Neural progenitor cell (in vitro differentiated cells): ENCODE measurements around the gene PCDHGB6. TPM values are rescaled to one million over a fixed set of nuclear protein-coding genes. Genes with fewer than 3 reads are reported as not detected.

Experiments used
- DNase-seq: peaks from one replicate; pipeline ENCODE4 v3.0.0-alpha.2; 2016; ENCODE audit warnings: low spot score
- H2AFZ ChIP-seq: fragments of 200-600 bp; sonication (generic); replicated peaks from 2 replicates; pipeline ENCODE4 v1.6.1; 2016; ENCODE audit warnings: antibody characterized with exemption
- H3F3A ChIP-seq: fragments of 200-600 bp; sonication (generic); 2 replicates; pipeline ENCODE4 v1.6.1; 2016; ENCODE audit warnings: antibody characterized with exemption, low read depth
- H3K27ac ChIP-seq: fragments of 200-600 bp; sonication (generic); 2 replicates; pipeline ENCODE4 v1.5.1; 2016; ENCODE audit warnings: mild to moderate bottlenecking
- H3K27me3 ChIP-seq: fragments of 200-600 bp; sonication (generic); 2 replicates; pipeline ENCODE4 v1.6.1; 2016; ENCODE audit warnings: mild to moderate bottlenecking, moderate library complexity
- H3K36me3 ChIP-seq: fragments of 200-600 bp; sonication (generic); 2 replicates; pipeline ENCODE4 v1.5.1; 2016
- H3K4me1 ChIP-seq: fragments of 200-600 bp; sonication (generic); 2 replicates; pipeline ENCODE4 v1.6.1; 2016; ENCODE audit warnings: mixed run types
- H3K4me2 ChIP-seq: fragments of 200-600 bp; sonication (generic); 2 replicates; pipeline ENCODE4 v1.6.1; 2016
- H3K4me3 ChIP-seq: fragments of 200-600 bp; sonication (generic); 2 replicates; pipeline ENCODE4 v1.5.1; 2016
- H3K79me2 ChIP-seq: fragments of 200-600 bp; sonication (generic); 2 replicates; pipeline ENCODE4 v1.6.1; 2016; ENCODE audit warnings: low read depth
- H3K9ac ChIP-seq: fragments of 200-600 bp; sonication (generic); 2 replicates; pipeline ENCODE4 v1.6.1; 2016
- H3K9me3 ChIP-seq: fragments of 200-600 bp; sonication (generic); 2 replicates; pipeline ENCODE4 v1.5.1; 2016; ENCODE audit warnings: low read depth
- H4K20me1 ChIP-seq: fragments of 200-600 bp; sonication (generic); 2 replicates; pipeline ENCODE4 v1.6.1; 2016; ENCODE audit warnings: low read depth
- H3K27ac Mint-ChIP-seq: 3 replicates; pipeline ENCODE4 v1.8.0; 2021; ENCODE audit warnings: mixed read lengths
- H3K27me3 Mint-ChIP-seq: 2 replicates; pipeline ENCODE4 v1.8.0; 2022; ENCODE audit warnings: low read depth, mild to moderate bottlenecking, inconsistent platforms, moderate library complexity, mixed read lengths; ENCODE audit not compliant: insufficient read depth
- H3K36me3 Mint-ChIP-seq: 3 replicates; pipeline ENCODE4 v1.8.0; 2021; ENCODE audit warnings: mixed read lengths
- H3K4me1 Mint-ChIP-seq: 3 replicates; pipeline ENCODE4 v1.8.0; 2021; ENCODE audit warnings: mixed read lengths
- H3K4me3 Mint-ChIP-seq: 3 replicates; pipeline ENCODE4 v1.8.0; 2021; ENCODE audit warnings: mild to moderate bottlenecking, moderate library complexity, mixed read lengths
- H3K9me3 Mint-ChIP-seq: 3 replicates; pipeline ENCODE4 v1.8.0; 2020; ENCODE audit warnings: mixed read lengths
- EZH2 ChIP-seq: fragments of 200-600 bp; sonication (generic); IDR thresholded peaks from 2 replicates; pipeline ENCODE4 v1.6.1; 2017; ENCODE audit warnings: antibody characterized with exemption, mild to moderate bottlenecking, moderate library complexity
- EZH2phosphoT487 ChIP-seq: fragments of 200-600 bp; sonication (generic); IDR thresholded peaks from 2 replicates; pipeline ENCODE4 v1.6.1; 2017; ENCODE audit warnings: antibody characterized with exemption
- total RNA-seq: library from RNA; depleted of rRNA; stranded (reverse); fragments of >200 nt; gene quantifications from 2 replicates; pipeline ENCODE4 v1.2.3, GENCODE V29; 2015; ENCODE audit warnings: low replicate concordance
- TF ChIP-seq, protein P1 (sequence below): fragments of 200-600 bp; sonication (generic); IDR thresholded peaks from 2 replicates; pipeline ENCODE4 v1.5.1; 2017; ENCODE audit warnings: antibody characterized with exemption, mild to moderate bottlenecking

PCDHGB6 gene
- total RNA-seq, 1 donor from 2014 or later, result 13.2 TPM

DNA sequence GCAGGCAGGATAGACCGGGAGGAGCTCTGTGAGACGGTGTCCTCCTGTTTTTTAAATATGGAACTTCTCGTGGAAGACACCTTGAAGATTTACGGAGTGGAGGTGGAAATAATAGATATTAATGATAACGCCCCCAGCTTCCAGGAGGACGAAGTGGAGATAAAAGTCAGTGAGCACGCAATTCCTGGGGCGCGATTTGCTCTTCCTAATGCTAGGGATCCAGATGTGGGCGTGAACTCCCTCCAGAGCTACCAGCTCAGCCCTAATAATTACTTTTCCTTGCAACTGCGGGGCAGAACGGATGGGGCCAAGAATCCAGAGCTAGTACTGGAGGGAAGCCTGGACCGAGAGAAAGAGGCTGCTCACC is 13.7 kb downstream of the PCDHGB6 start:
- peaks cover 4% of the 10 kb centered on the region for H3K4me1 Mint-ChIP-seq
- peaks cover 80% of the 10 kb centered on the region for H3K9me3 ChIP-seq
- no peak overlapping the region for H3K9ac ChIP-seq
- H4K20me1 ChIP-seq, result no peaks in the 10 kb centered on the region
- H3K36me3 ChIP-seq, result peaks cover 56% of the 10 kb centered on the region
- no peak overlapping the region for H3K27ac ChIP-seq
- no peak overlapping the region for H2AFZ ChIP-seq
- H3K27me3 ChIP-seq, result no peaks in the 10 kb centered on the region
- H3K4me1 ChIP-seq, result no peaks in the 10 kb centered on the region
- H3K27me3 Mint-ChIP-seq, result peaks cover 17% of the 10 kb centered on the region
- peaks cover 16% of the 10 kb centered on the region for H3K79me2 ChIP-seq
- H3F3A ChIP-seq, result peaks cover 44% of the 10 kb centered on the region
- peak overlapping the region; percentile 38 for H3K4me3 ChIP-seq
- no peak for TF ChIP-seq EZH2phosphoT487
- TF ChIP-seq, protein P1, sequence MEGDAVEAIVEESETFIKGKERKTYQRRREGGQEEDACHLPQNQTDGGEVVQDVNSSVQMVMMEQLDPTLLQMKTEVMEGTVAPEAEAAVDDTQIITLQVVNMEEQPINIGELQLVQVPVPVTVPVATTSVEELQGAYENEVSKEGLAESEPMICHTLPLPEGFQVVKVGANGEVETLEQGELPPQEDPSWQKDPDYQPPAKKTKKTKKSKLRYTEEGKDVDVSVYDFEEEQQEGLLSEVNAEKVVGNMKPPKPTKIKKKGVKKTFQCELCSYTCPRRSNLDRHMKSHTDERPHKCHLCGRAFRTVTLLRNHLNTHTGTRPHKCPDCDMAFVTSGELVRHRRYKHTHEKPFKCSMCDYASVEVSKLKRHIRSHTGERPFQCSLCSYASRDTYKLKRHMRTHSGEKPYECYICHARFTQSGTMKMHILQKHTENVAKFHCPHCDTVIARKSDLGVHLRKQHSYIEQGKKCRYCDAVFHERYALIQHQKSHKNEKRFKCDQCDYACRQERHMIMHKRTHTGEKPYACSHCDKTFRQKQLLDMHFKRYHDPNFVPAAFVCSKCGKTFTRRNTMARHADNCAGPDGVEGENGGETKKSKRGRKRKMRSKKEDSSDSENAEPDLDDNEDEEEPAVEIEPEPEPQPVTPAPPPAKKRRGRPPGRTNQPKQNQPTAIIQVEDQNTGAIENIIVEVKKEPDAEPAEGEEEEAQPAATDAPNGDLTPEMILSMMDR, result no peak
- TF ChIP-seq EZH2, result no peak
- peaks cover 87% of the 10 kb centered on the region for H3K9me3 Mint-ChIP-seq
- peaks cover 78% of the 10 kb centered on the region for H3K36me3 Mint-ChIP-seq
- no peak overlapping the region for H3K27ac Mint-ChIP-seq
- peak overlapping the region; percentile 36 for H3K4me2 ChIP-seq
- no peak for DNase-seq
- H3K4me3 Mint-ChIP-seq, result no peak overlapping the region

DNA sequence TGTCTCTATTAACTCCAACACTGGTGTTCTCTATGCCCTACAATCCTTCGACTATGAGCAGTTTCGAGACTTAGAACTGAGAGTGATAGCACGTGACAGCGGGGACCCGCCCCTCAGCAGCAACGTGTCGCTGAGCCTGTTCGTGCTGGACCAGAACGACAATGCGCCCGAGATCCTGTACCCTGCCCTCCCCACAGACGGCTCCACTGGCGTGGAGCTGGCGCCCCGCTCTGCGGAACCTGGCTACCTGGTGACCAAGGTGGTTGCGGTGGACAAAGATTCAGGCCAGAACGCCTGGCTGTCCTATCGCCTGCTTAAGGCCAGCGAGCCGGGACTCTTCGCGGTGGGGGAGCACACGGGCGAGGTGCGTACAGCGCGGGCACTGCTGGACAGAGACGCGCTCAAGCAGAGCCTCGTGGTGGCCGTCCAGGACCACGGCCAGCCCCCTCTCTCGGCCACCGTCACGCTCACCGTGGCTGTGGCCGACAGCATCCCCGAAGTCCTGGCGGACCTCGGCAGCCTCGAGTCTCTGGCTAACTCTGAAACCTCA is 15.0 kb downstream of the PCDHGB6 start:
- Histone ChIP-seq H3K9me3 (peaks cover 84% of the 10 kb centered on the region), H3K9ac (no peak overlapping the region), H3K27ac (no peak overlapping the region), H3K4me2 (no peak overlapping the region), H3K36me3 (peaks cover 57% of the 10 kb centered on the region), H4K20me1 (no peaks in the 10 kb centered on the region), H3K4me1 (no peaks in the 10 kb centered on the region), H2AFZ (no peak overlapping the region), H3K79me2 (peaks cover 16% of the 10 kb centered on the region), H3K27me3 (no peaks in the 10 kb centered on the region), H3K4me3 (no peak overlapping the region), H3F3A (peaks cover 34% of the 10 kb centered on the region)
- peaks cover 87% of the 10 kb centered on the region for H3K9me3 Mint-ChIP-seq
- no peak overlapping the region for H3K4me3 Mint-ChIP-seq
- H3K36me3 Mint-ChIP-seq, result peaks cover 80% of the 10 kb centered on the region
- DNase-seq, result no peak
- peaks cover 4% of the 10 kb centered on the region for H3K4me1 Mint-ChIP-seq
- H3K27ac Mint-ChIP-seq, result no peak overlapping the region
- peaks cover 16% of the 10 kb centered on the region for H3K27me3 Mint-ChIP-seq
- TF ChIP-seq EZH2phosphoT487 (no peak), EZH2 (no peak)

DNA sequence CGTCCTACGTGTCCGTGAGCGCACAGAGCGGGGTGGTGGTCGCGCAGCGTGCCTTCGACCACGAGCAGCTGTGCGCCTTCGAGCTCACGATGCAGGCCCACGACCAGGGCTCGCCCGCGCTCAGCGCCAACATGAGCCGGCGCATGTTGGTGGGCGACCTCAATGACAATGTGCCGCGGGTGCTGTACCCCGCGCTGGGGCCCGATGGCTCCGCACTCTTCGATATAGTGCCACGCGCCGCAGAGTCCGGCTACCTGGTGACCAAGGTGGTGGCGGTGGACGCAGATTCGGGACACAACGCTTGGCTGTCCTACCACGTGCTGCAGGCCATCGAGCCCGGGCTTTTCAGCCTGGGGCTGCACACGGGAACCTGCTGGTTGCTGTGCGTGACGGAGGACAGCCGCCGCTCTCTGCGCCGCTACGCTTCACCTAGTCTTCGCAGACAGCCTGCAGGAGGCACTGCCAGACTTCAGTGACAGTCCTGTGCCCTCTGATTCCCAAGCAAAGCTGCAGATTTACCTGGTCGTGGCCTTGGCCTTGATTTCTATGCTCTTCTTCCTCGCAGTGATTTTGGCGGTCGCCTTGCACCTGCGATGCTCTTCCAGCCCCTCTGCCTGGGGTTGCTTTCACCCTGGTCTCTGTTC is 20.1 kb downstream of the PCDHGB6 start:
- peaks cover 15% of the 10 kb centered on the region for H3K27me3 Mint-ChIP-seq

More for the DNA sequence above, 20.1 kb downstream of the PCDHGB6 start:
- Mint-ChIP-seq H3K4me1 (no peaks in the 10 kb centered on the region), H3K4me3 (no peak overlapping the region), H3K27ac (no peak overlapping the region), H3K36me3 (peaks cover 73% of the 10 kb centered on the region), H3K9me3 (peaks cover 81% of the 10 kb centered on the region)
- Histone ChIP-seq H3K79me2 (peaks cover 9% of the 10 kb centered on the region), H3K4me3 (no peak overlapping the region), H3F3A (peaks cover 17% of the 10 kb centered on the region), H3K9me3 (peaks cover 64% of the 10 kb centered on the region), H3K4me1 (no peaks in the 10 kb centered on the region), H3K4me2 (no peak overlapping the region), H3K27ac (no peak overlapping the region), H4K20me1 (no peaks in the 10 kb centered on the region), H3K9ac (no peak overlapping the region), H3K36me3 (peaks cover 47% of the 10 kb centered on the region), H3K27me3 (no peaks in the 10 kb centered on the region), H2AFZ (no peak overlapping the region)
- DNase-seq, result no peak
- TF ChIP-seq, protein P1, result no peak
- TF ChIP-seq EZH2phosphoT487 (no peak), EZH2 (no peak)
